SK-N-SH (cell line): Measurements from ENCODE around the gene GABRB2.

ENCODE experiments used
- CTCF ChIP-seq: fragments of 200-600 bp; sonication (generic); IDR thresholded peaks from 2 replicates; pipeline ENCODE4 v1.6.1; 2017; ENCODE audit warnings: antibody characterized with exemption, mild to moderate bottlenecking, moderate library complexity
- EZH2phosphoT487 ChIP-seq: fragments of 200-600 bp; sonication (generic); IDR thresholded peaks from 2 replicates; pipeline ENCODE4 v1.6.1; 2017; ENCODE audit warnings: low read depth, mixed run types, mild to moderate bottlenecking, antibody characterized with exemption, moderate library complexity, borderline replicate concordance
- GABPA ChIP-seq: IDR thresholded peaks from 2 replicates; pipeline ENCODE4 v1.4.0; 2012; ENCODE audit warnings: low read depth, mild to moderate bottlenecking
- NFIC ChIP-seq: IDR thresholded peaks from 2 replicates; pipeline ENCODE4 v1.4.0; 2012; ENCODE audit warnings: borderline replicate concordance
- POLR2AphosphoS5 ChIP-seq: IDR thresholded peaks from 2 replicates; pipeline ENCODE4 v1.6.1; 2012; ENCODE audit warnings: low read depth, low read length
- REST ChIP-seq: IDR thresholded peaks from 2 replicates; pipeline ENCODE4 v1.6.1; 2012; ENCODE audit warnings: mild to moderate bottlenecking, low read depth, low read length, moderate library complexity
- SIN3A ChIP-seq: IDR thresholded peaks from 2 replicates; pipeline ENCODE4 v1.6.1; 2012; ENCODE audit warnings: low read depth, mild to moderate bottlenecking, low read length, moderate library complexity, borderline replicate concordance
- USF2 ChIP-seq: fragments of 150-350 bp; IDR thresholded peaks from 2 replicates; pipeline ENCODE4 v1.6.1; 2017; ENCODE audit warnings: antibody characterized with exemption, low read length, low read depth, borderline replicate concordance

GRCh38 chr5:161513942-161514341, 32.6 kb downstream of the GABRB2 start:
- TF ChIP-seq NFIC (no peak), CTCF (no peak), POLR2AphosphoS5 (no peak), REST (no peak), EZH2phosphoT487 (no peak), SIN3A (no peak), GABPA (no peak), USF2 (no peak)
